Astrocyte of the cerebellum (primary cell): ENCODE measurements around the gene POC1A.

Experiments
- DNase-seq: peaks from one replicate; pipeline ENCODE4 v3.0.0-alpha.2; 2011; ENCODE audit warnings: low read depth
- H3K4me3 ChIP-seq: 2 replicates; pipeline ENCODE4 v1.5.1; 2011; ENCODE audit warnings: mild to moderate bottlenecking, low read depth, low read length, moderate library complexity
- in situ Hi-C: cut with HindIII; loops from 2 replicates; pipeline ENCODE4 v1.10.0; 2017; ENCODE audit warnings: low sequenced_read_pairs
- TF ChIP-seq, protein P1 (sequence below): IDR thresholded peaks from 2 replicates; pipeline ENCODE4 v1.5.1; 2012; ENCODE audit warnings: low read length, low read depth, moderate library complexity, mild to moderate bottlenecking; ENCODE audit errors: missing control alignments

The POC1A gene

DNA sequence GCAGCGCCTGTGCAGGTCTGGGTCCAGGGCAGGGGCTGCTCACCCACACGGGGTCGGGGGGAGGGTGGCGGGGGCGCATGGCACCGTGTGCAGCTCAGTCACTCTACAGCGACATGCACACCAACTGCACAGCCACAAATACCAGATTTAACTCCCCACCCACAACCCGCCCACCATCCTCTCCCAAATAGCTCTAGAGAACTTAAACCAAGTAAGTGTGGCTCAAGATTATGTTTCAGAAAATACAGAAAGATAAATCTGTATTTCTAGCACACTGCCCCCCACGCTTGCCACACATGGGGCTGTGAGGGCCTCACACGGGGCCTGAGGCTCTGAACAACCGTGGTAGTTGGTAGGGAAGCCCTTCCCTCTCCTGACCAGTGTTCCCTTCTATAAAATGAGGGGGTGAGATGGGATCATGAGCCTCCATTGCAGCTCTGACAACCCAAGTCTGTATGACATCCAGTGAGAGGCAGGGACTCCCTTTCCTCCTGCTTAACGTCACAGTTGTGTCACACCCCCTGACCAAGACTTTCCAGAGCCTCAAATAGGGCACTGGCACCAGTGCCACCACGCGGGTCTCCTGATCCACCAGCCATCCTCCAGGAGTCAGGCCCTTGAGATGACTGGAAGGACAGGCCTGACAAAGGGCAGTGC is 23.1 kb downstream of the POC1A start:
- no peak for DNase-seq
- TF ChIP-seq, protein P1, sequence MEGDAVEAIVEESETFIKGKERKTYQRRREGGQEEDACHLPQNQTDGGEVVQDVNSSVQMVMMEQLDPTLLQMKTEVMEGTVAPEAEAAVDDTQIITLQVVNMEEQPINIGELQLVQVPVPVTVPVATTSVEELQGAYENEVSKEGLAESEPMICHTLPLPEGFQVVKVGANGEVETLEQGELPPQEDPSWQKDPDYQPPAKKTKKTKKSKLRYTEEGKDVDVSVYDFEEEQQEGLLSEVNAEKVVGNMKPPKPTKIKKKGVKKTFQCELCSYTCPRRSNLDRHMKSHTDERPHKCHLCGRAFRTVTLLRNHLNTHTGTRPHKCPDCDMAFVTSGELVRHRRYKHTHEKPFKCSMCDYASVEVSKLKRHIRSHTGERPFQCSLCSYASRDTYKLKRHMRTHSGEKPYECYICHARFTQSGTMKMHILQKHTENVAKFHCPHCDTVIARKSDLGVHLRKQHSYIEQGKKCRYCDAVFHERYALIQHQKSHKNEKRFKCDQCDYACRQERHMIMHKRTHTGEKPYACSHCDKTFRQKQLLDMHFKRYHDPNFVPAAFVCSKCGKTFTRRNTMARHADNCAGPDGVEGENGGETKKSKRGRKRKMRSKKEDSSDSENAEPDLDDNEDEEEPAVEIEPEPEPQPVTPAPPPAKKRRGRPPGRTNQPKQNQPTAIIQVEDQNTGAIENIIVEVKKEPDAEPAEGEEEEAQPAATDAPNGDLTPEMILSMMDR = no peak
- no peak overlapping the region for H3K4me3 ChIP-seq
- in situ Hi-C loops = no loop called here

GRCh38 chr3:52128118-52128683 is 26.0 kb downstream of the POC1A start:
- TF ChIP-seq, protein P1 = no peak
- H3K4me3 ChIP-seq = no peak overlapping the region
- peak; percentile 34 for DNase-seq
- in situ Hi-C loops = no loop called here

DNA sequence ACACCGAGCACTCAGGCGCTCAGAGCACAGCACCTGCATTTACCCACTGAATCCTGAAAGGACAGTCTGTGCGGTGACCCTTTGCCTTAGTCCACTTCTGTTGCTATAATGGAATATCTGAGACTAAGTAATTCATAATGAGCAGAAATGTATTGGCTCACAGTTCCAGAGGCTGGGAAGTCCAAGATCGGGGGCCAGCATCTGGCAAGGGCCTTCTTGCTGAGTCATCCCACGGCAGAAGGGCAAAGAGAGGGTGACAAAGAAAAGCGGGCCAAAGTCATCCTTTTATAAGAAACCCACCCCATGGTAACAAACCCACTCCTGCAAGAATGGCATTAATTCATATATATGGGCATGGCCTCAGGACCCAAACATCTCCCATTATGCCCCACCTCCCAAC is 27.7 kb downstream of the POC1A start:
- in situ Hi-C loops = no loop called here
- no peak overlapping the region for H3K4me3 ChIP-seq
- no peak for DNase-seq
- TF ChIP-seq, protein P1 = no peak

- H3K4me3 ChIP-seq = no peak overlapping the region
- no peak for DNase-seq
- TF ChIP-seq, protein P1 = no peak
- in situ Hi-C loops = no loop called here
Observed at GRCh38 chr3:52126036-52126435, 28.2 kb downstream of the POC1A start.

DNA sequence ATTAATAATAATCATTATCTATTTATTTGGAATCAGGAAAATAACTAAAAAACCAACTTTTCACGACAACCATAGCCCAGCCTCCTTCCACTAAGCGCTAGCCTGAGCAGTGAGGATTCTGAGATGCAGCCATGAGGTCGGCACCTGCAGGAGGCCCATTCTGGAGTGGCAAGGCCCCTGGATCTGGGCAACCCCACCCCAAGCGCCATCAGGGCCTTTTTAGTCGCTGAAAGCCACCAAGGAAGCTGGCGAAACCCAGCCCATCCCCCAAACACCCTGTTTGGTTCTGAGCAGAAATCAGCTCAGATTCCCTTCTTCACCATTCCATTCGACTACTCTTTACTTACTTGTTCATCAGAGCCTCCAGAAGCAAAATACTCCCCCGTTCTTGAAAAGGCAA is 29.5 kb downstream of the POC1A start:
- TF ChIP-seq, protein P1 = no peak
- DNase-seq = no peak
- in situ Hi-C loops = no loop called here
- H3K4me3 ChIP-seq = no peak overlapping the region

GRCh38 chr3:52124126-52124525 is 30.1 kb downstream of the POC1A start:
- in situ Hi-C loops = no loop called here
- no peak for DNase-seq

More at GRCh38 chr3:52124126-52124525, 30.1 kb downstream of the POC1A start:
- H3K4me3 ChIP-seq = no peak overlapping the region
- TF ChIP-seq, protein P1 = no peak
